ENCODE data around the gene CCDC178. TPM values are rescaled to one million over a fixed set of nuclear protein-coding genes. Genes with fewer than 3 reads are reported as not detected.
"Not testable (repeated sequence)": the region's sequence is repeated elsewhere in the genome, so short reads cannot be mapped to it uniquely, and the experiment has no call there.

Gene CCDC178
- total RNA-seq, 2 experiments from 2014 or later: not detected

DNA sequence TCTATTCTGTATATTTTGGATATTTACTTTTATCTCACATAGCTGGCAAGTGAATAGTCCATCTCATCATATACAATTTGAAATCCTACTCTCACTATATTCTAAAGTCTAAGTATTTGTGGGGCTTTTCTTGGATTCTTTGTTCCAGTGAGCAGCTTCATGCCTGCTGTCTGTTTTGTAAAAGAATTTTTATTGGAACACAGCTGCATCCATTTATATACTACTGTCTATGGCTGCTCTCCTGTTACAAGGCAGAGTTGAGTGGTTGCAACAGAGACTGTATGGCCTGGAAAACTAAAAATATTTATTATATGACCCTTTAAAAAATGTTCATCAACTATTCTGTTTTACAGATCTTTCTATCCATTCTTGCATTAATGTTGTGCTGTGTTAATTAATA lies 474.4 kb downstream of the CCDC178 start:
- CTCF ChIA-PET: no interaction called here
- H3K9me3 Mint-ChIP-seq: peaks cover 9% of the 10 kb centered on the region
- no peaks in the 10 kb centered on the region for H3K27me3 Mint-ChIP-seq
- H3K27ac Mint-ChIP-seq: no peak overlapping the region
- POLR2A ChIA-PET: no interaction called here
- intact Hi-C loops (cut with micrococcal nuclease): no loop called here
- ATAC-seq: no peak
- no peak overlapping the region for H3K4me3 Mint-ChIP-seq
- DNase-seq: no peak
- no peaks in the 10 kb centered on the region for H3K4me1 Mint-ChIP-seq (ENCODE audit: low read depth)
- TF ChIP-seq, protein P1, sequence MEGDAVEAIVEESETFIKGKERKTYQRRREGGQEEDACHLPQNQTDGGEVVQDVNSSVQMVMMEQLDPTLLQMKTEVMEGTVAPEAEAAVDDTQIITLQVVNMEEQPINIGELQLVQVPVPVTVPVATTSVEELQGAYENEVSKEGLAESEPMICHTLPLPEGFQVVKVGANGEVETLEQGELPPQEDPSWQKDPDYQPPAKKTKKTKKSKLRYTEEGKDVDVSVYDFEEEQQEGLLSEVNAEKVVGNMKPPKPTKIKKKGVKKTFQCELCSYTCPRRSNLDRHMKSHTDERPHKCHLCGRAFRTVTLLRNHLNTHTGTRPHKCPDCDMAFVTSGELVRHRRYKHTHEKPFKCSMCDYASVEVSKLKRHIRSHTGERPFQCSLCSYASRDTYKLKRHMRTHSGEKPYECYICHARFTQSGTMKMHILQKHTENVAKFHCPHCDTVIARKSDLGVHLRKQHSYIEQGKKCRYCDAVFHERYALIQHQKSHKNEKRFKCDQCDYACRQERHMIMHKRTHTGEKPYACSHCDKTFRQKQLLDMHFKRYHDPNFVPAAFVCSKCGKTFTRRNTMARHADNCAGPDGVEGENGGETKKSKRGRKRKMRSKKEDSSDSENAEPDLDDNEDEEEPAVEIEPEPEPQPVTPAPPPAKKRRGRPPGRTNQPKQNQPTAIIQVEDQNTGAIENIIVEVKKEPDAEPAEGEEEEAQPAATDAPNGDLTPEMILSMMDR (IDR thresholded peaks at IDR 0.05): no peak
- no peaks in the 10 kb centered on the region for H3K36me3 Mint-ChIP-seq (ENCODE audit: low read depth)

DNA sequence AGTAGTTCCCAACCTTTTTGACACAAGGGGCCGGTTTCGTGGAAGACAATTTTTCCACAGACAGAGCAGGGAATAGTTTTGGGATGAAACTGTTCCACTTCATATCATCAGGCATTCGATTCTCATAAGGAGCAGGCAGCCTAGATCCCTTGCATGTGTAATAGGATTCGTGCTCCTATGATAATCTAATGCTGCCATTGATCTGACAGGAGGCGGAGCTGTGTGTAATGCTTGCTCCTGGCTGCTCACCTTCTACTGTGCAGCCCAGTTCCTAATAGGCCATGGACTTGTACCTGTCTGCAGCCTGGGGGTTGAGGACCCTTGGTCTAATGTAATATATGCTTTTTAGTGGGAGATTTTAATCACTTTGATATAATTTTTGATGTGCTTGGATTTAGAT lies 479.0 kb downstream of the CCDC178 start:
- no peak overlapping the region for H3K27ac Mint-ChIP-seq
- CTCF ChIA-PET: no interaction called here
- no peak for DNase-seq
- no peaks in the 10 kb centered on the region for H3K4me1 Mint-ChIP-seq (ENCODE audit: low read depth)
- no peaks in the 10 kb centered on the region for H3K36me3 Mint-ChIP-seq (ENCODE audit: low read depth)
- POLR2A ChIA-PET: no interaction called here
- TF ChIP-seq, protein P1 (IDR thresholded peaks at IDR 0.05): no peak
- intact Hi-C loops (cut with micrococcal nuclease): no loop called here
- ATAC-seq: no peak
- peaks cover 5% of the 10 kb centered on the region for H3K9me3 Mint-ChIP-seq
- no peaks in the 10 kb centered on the region for H3K27me3 Mint-ChIP-seq
- H3K4me3 Mint-ChIP-seq: no peak overlapping the region

DNA sequence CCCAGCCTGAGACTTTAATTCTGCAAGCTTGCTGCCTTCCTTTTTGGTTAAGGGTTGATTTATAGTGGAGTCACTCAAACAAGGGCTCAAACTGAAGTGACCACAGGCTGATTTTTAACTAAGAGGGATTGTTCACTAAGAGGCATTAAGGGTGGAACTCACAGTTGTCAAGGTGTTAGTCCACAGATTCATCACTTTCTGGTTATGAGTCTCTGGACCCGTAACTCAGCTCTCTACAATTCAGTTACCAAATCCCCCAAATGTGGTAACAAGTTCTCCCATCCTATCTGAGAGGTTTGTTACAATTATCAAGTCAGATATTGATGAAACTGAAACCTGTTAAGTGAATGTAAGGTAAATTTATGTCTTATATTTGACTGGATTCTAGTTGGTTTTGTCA lies 481.8 kb downstream of the CCDC178 start:
- TF ChIP-seq, protein P1 (IDR thresholded peaks at IDR 0.05): no peak
- Mint-ChIP-seq H3K27ac (no peak overlapping the region), H3K27me3 (no peaks in the 10 kb centered on the region), H3K4me1 (ENCODE audit: low read depth) (no peaks in the 10 kb centered on the region), H3K9me3 (peaks cover 3% of the 10 kb centered on the region), H3K4me3 (no peak overlapping the region), H3K36me3 (ENCODE audit: low read depth) (no peaks in the 10 kb centered on the region)
- ATAC-seq: no peak
- intact Hi-C loops (cut with micrococcal nuclease): no loop called here
- CTCF ChIA-PET: no interaction called here
- POLR2A ChIA-PET: no interaction called here
- no peak for DNase-seq

DNA sequence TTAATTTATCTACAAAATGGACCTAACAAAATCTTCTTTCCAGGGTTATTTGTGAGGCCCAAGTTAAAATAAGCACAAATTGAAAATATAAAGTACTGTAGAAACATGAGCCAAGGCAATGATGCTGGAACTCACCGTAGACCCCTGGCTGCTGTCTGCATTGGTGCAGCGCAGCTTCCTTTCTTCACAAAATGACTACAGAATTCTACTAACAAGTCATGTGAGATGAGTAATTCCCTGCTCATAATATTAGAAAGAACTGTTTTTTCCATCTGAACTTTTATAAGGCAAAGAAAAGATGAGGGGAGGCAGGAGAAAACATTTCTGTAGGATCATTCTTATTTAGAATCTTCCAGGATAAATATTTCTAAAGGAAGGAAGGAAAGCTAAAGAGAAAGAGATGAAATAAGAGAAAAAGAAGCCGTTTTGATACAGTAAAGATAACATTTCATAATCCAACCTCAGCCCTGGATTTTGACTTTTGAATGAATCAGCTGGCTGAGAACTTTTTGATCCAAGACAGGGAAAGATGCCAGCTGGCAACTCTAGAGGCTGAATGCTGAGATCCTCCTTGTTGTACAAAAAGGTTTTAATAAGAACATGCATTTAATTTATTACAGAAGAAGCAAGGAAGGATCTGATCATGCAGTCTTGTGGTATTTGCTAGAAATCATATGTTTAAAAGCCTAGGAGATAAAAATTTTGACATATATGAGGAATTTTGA lies 483.8 kb downstream of the CCDC178 start:
- Mint-ChIP-seq H3K27ac (no peak overlapping the region), H3K4me3 (no peak overlapping the region), H3K9me3 (peaks cover 9% of the 10 kb centered on the region), H3K27me3 (no peaks in the 10 kb centered on the region), H3K4me1 (ENCODE audit: low read depth) (no peaks in the 10 kb centered on the region), H3K36me3 (ENCODE audit: low read depth) (no peaks in the 10 kb centered on the region)
- intact Hi-C loops (cut with micrococcal nuclease): no loop called here
- POLR2A ChIA-PET: no interaction called here
- DNase-seq (no peak), ATAC-seq (no peak)
- CTCF ChIA-PET: no interaction called here
- TF ChIP-seq, protein P1 (IDR thresholded peaks at IDR 0.05): no peak

DNA sequence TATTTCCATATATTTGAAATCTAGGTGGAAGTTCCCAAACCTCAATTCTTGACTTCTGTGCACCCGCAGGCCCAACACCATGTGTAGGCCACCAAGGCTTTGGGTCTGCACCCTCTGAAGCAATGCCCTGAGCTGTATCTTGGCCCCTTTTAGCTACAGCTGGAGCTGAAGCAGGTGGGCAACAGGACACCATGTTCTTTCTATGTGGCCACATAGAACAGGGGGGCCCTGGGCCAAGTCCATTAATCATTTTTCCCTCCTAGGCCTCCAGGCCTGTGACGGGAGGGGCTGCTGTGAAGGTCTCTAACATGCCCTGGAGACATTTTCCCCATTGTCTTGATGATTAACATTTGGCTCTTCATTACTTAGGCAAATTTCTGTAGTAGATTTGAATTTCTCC lies 488.2 kb downstream of the CCDC178 start:
- intact Hi-C loops (cut with micrococcal nuclease); H3K36me3 Mint-ChIP-seq (ENCODE audit: low read depth); H3K9me3 Mint-ChIP-seq; H3K27me3 Mint-ChIP-seq; DNase-seq; ATAC-seq; POLR2A ChIA-PET; H3K4me3 Mint-ChIP-seq; CTCF ChIA-PET; H3K4me1 Mint-ChIP-seq (ENCODE audit: low read depth); H3K27ac Mint-ChIP-seq: not testable (repeated sequence)

Data from activated CD8-positive, alpha-beta T cell treated with anti-CD3 and anti-CD28 coated beads for 36 hours (primary cell).